Adipocyte (in vitro differentiated cells): ENCODE results near the gene VPS35L.
"Not testable (repeated sequence)": the region's sequence is repeated elsewhere in the genome, so short reads cannot be mapped to it uniquely, and the experiment has no call there.

ENCODE experiments used
- DNase-seq: peaks from one replicate; pipeline ENCODE4 v3.0.0-alpha.2; 2015; ENCODE audit warnings: low read depth
- H3K27me3 ChIP-seq: replicated peaks from 2 replicates; pipeline ENCODE4 v1.7.0; 2013; ENCODE audit warnings: mild to moderate bottlenecking, low read length, moderate library complexity; ENCODE audit not compliant: control insufficient read depth, insufficient read depth
- H3K36me3 ChIP-seq: 2 replicates; pipeline ENCODE4 v1.7.0; 2013; ENCODE audit warnings: low read length, mild to moderate bottlenecking, moderate library complexity; ENCODE audit not compliant: control insufficient read depth, insufficient read depth, severe bottlenecking
- H3K4me1 ChIP-seq: 2 replicates; pipeline ENCODE4 v1.7.0; 2013; ENCODE audit warnings: mild to moderate bottlenecking, low read length, moderate library complexity; ENCODE audit not compliant: control insufficient read depth, insufficient read depth
- H3K4me3 ChIP-seq: 2 replicates; pipeline ENCODE4 v1.7.0; 2013; ENCODE audit warnings: mild to moderate bottlenecking, low read length, moderate library complexity
- H3K9ac ChIP-seq: 2 replicates; pipeline ENCODE4 v1.7.0; 2013; ENCODE audit warnings: mild to moderate bottlenecking, low read length, moderate library complexity
- H3K9me3 ChIP-seq: 2 replicates; pipeline ENCODE4 v1.7.0; 2013; ENCODE audit warnings: mild to moderate bottlenecking, low read length, moderate library complexity; ENCODE audit not compliant: control insufficient read depth

Gene VPS35L

GRCh38 chr16:19716183-19716582, 160.7 kb downstream of the VPS35L start:
- H3K4me1 ChIP-seq, result peaks cover 14% of the 10 kb centered on the region
- H3K36me3 ChIP-seq, result peaks cover 19% of the 10 kb centered on the region
- H3K9ac ChIP-seq, result no peak overlapping the region
- DNase-seq, result no peak
- H3K9me3 ChIP-seq, result no peaks in the 10 kb centered on the region
- H3K27me3 ChIP-seq, result no peaks in the 10 kb centered on the region
- H3K4me3 ChIP-seq, result peak overlapping the region; percentile 99

DNA sequence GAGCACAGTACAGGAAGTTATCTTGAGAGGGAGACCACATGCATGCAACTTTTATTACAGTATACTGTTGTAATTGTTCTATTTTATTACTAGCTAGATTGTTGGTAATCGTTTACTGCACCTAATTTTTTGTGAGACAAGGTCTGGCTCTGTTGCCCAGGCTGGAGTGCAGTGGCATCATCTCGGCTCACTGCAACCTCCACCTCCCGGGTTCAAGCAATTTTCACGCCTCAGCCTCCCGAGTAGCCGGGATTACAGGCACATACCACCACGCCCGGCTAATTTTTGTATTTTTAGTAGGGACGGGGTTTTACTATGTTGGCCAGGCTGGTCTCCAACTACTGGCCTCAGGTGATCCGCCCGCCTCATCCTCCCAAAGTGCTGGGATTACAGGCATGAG, 161.2 kb downstream of the VPS35L start:
- Histone ChIP-seq H3K9ac (peak overlapping the region; percentile 97), H3K4me1 (peaks cover 14% of the 10 kb centered on the region), H3K36me3 (peaks cover 19% of the 10 kb centered on the region), H3K4me3 (peak overlapping the region; percentile 99)
- DNase-seq, H3K9me3 ChIP-seq, H3K27me3 ChIP-seq: not testable (repeated sequence)

DNA sequence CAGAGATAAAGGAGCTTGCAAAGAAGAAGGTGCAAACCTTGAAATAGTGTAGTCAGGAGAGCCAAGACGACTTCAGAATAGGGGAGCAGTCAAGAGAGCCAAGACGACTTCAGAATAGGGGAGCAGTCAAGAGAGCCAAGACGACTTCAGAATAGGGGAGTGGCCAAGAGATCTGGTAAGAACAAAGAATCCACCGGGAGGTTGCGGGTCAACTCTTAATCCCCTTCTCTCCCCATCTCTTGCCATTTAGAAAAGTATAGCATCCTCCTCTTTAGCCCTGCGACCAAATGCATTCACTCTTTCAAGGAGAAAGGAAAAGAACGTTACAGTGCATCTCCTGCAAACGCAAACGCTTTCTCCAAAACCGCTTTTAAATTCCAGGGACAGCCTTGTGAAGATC, 161.8 kb downstream of the VPS35L start:
- no peak for DNase-seq
- H3K36me3 ChIP-seq, result peaks cover 19% of the 10 kb centered on the region
- peaks cover 14% of the 10 kb centered on the region for H3K4me1 ChIP-seq
- H3K4me3 ChIP-seq, result peak overlapping the region; percentile 99
- H3K9ac ChIP-seq, result peak overlapping the region; percentile 97
- H3K9me3 ChIP-seq, result no peaks in the 10 kb centered on the region
- no peaks in the 10 kb centered on the region for H3K27me3 ChIP-seq

DNA sequence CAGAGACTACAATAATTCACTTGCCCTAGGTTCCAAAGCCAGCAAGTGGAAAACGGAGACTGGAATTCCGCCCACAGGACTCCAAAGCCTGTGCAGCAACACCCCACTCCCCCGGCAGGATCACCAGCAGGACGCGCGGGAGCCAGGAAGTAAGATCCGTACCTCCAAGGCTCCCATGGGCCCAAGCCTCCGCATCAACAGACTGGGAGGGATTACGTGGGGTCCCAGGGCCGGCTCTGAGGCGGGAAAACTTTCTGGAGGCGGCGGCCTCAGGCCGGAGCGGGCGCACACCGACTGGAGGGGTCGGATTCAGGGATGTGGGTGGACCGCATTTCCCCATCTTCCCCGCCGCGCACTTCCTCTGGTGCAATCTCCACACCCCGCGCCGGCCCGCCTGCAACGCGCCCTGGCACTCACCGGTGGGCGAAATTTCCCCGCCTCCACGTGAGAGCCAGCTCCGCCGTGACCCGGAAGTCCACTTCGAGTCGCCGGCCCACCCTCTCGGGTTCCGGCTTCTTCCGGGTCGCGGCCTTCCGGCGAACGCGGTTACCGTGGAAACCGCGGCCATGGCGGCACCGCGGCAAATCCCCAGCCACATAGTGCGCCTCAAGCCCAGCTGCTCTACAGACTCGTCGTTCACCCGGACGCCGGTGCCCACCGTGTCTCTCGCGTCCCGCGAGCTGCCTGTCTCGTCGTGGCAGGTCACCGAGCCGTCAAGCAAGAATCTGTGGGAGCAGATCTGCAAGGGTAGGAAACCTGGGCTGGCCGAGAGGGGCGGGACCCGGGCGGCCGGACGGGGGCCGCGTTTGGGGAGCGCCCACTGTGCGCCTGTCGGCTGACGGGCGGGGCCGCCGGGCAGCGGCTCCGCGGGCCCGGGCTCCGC, 162.5 kb downstream of the VPS35L start, which contains the start of the genes IQCK and KNOP1:
TSS of gene IQCK (plus strand) at position 531 of the 883 bp plus-strand sequence. CDS start at position 567, 36 bp downstream.
TSS of gene KNOP1 (minus strand) at position 487 of the 883 bp plus-strand sequence. CDS start 3,192 bp downstream, outside the sequence.
- DNase-seq, result peak; percentile 97
- no peaks in the 10 kb centered on the region for H3K9me3 ChIP-seq

GRCh38 chr16:19718624-19718965, 163.1 kb downstream of the VPS35L start:
- peak; percentile 53 for DNase-seq

More for the DNA sequence above, 162.5 kb downstream of the VPS35L start, which contains the start of the genes IQCK and KNOP1:
- H3K27me3 ChIP-seq, result no peaks in the 10 kb centered on the region
- peak within 1 kb of the TSS; percentile 99 for H3K4me3 ChIP-seq
- peak within 1 kb of the TSS; percentile 97 for H3K9ac ChIP-seq
- peaks cover 14% of the 10 kb centered on the region for H3K4me1 ChIP-seq
- peaks cover 14% of the 10 kb centered on the region for H3K36me3 ChIP-seq

DNA sequence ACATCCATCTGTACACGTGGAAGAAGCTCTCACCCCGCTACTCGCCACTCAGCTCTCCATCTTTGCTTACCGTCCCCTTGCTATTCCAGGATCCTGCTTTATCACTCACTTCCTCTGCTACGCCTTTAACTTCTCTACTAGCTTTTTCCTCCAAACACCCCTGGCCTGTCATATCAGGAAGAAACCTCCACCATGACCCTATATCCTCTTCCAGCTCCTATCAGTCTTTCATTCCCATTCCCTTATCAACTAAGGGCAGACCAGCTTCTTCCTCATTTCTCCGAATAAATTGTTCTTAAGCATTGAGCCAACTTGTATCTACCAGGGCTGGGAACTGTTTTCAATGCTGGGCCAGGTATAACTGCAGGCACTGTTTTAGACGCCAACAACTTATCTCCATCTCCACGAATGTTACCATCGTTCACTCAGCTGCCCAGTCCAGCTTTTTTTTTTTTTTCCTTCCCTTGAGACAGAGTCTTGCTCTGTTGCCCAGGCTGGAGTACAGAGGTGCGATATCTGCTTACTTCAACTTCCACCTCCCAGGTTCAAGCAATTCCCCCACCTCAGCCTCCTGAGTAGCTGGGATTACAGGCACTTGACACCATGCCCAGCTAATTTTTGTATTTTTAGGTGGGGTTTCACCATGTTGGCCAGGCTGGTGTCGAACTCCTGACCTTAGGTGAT, 166.9 kb downstream of the VPS35L start:
- H3K4me3 ChIP-seq, result no peak overlapping the region
- no peaks in the 10 kb centered on the region for H3K36me3 ChIP-seq
- no peak overlapping the region for H3K9ac ChIP-seq
- no peaks in the 10 kb centered on the region for H3K27me3 ChIP-seq
- no peak for DNase-seq
- H3K9me3 ChIP-seq, result no peaks in the 10 kb centered on the region
- peaks cover 8% of the 10 kb centered on the region for H3K4me1 ChIP-seq

More at GRCh38 chr16:19718624-19718965, 163.1 kb downstream of the VPS35L start:
- H3K4me3 ChIP-seq, result peak overlapping the region; percentile 99
- H3K27me3 ChIP-seq, result no peaks in the 10 kb centered on the region
- peak overlapping the region; percentile 97 for H3K9ac ChIP-seq
- peaks cover 14% of the 10 kb centered on the region for H3K4me1 ChIP-seq
- no peaks in the 10 kb centered on the region for H3K9me3 ChIP-seq
- H3K36me3 ChIP-seq, result peaks cover 11% of the 10 kb centered on the region

- no peaks in the 10 kb centered on the region for H3K9me3 ChIP-seq
- H3K27me3 ChIP-seq, result no peaks in the 10 kb centered on the region
- peaks cover 6% of the 10 kb centered on the region for H3K4me1 ChIP-seq
- no peaks in the 10 kb centered on the region for H3K36me3 ChIP-seq
- H3K9ac ChIP-seq, result no peak overlapping the region
- no peak overlapping the region for H3K4me3 ChIP-seq
- DNase-seq, result no peak
Measured at GRCh38 chr16:19722981-19723380, 167.5 kb downstream of the VPS35L start.

DNA sequence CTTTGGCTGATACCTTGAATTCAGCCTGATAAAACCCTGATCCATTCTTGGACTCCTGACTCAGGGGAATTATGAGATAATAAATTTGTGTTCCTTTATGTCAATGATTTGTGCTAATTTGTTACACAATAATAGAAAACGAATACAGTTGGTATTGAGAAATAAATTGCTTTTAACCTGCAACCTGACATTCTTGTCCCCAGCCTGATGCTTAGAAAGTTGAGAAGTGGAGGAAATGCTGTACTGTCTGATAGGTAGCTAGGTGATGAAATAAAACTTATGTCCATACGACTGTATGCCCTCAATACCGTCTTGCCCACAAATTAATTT, 173.1 kb downstream of the VPS35L start:
- peaks cover 4% of the 10 kb centered on the region for H3K36me3 ChIP-seq
- H3K27me3 ChIP-seq, result no peaks in the 10 kb centered on the region
- no peak overlapping the region for H3K4me3 ChIP-seq
- no peaks in the 10 kb centered on the region for H3K9me3 ChIP-seq
- no peak for DNase-seq
- no peak overlapping the region for H3K9ac ChIP-seq
- no peaks in the 10 kb centered on the region for H3K4me1 ChIP-seq

DNA sequence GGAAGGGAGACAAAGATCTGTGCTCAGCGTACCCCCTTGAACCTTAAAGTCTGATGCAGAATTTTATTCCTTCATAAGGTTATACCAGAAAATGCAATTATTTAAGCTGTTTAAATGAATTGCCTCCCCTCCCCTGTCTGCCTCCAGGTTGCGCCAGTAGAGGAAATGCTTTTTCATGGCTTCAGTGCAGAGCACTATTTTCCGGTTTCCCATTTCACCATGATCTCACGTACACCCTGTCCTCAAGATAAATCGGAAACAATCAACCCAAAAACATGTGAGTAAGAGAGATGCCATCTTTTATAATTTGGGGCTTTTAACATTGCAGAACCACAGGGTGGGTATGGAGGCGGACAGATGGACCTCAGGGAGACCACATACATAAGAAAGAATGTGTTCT, 178.0 kb downstream of the VPS35L start:
- DNase-seq, result no peak
- Histone ChIP-seq H3K4me1 (no peaks in the 10 kb centered on the region), H3K9ac (no peak overlapping the region), H3K4me3 (no peak overlapping the region), H3K27me3 (no peaks in the 10 kb centered on the region), H3K36me3 (peaks cover 20% of the 10 kb centered on the region), H3K9me3 (no peaks in the 10 kb centered on the region)

DNA sequence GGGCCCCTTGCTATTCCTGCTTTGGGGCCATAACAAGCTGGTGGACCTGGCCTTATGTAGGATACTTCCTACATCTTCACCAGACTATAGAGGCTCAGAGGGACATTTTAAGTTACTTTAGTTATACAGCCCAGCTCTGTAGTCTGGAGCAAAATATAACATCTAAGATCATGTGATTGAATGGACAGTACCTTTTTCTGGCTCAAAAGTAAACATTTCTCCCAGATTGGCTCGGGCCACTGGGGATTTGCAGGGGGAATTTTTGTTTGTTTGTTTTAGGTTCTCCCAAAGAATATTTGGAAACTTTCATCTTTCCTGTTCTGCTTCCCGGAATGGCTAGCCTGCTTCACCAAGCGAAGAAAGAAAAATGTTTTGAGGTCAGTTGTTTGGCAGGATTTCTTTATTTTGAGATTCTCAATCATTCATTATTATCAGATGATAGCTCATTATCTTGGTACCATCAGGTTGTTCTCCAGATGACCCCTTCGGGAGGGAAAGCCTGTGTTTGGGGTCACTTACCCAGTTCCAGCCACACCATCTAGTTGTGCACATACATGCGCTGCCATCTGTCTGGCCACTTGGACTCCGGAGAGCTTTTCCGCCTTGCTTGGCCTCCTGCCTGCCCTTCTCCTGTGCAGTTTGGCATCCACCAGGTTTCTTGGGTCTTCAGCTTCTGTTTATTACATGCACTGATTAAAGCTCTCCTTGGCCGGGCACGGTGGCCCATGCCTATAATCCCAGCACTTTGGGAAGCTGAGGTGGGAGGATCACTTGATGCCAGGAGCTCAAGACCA, 179.8 kb downstream of the VPS35L start:
- H3K9me3 ChIP-seq, result no peaks in the 10 kb centered on the region
- H3K27me3 ChIP-seq, result no peaks in the 10 kb centered on the region
- no peak overlapping the region for H3K9ac ChIP-seq
- peaks cover 25% of the 10 kb centered on the region for H3K36me3 ChIP-seq
- no peak for DNase-seq
- no peak overlapping the region for H3K4me3 ChIP-seq
- no peaks in the 10 kb centered on the region for H3K4me1 ChIP-seq
